Body of pancreas (tissue), 4 donors: ENCODE data around the gene TMEM178B. TPM values are rescaled to one million over a fixed set of nuclear protein-coding genes. Genes with fewer than 3 reads are reported as not detected.

ENCODE experiments used
- ATAC-seq: fragments of 150-250 bp; one replicate; pipeline ENCODE4 v1.9.1; 2016
- DNase-seq, 4 donors: peaks; one replicate each; pipeline ENCODE4 v3.0.0-alpha.2; 2019
- H3K27ac ChIP-seq, 4 donors: fragments of 200-600 bp; sonication (generic); 1 replicate in 3 of 4; 2 replicates in 1 of 4; pipeline versions ENCODE4 v1.5.1 to v1.6.1; 2016 to 2019; ENCODE audit warnings: mild to moderate bottlenecking in 1 of 4, mixed read lengths in 1 of 4, moderate library complexity in 1 of 4
- H3K27me3 ChIP-seq, 2 donors: fragments of 200-600 bp; sonication (generic); one replicate each; pipeline ENCODE4 v1.6.0; 2016; ENCODE audit warnings: mild to moderate bottlenecking in 1 of 2
- H3K36me3 ChIP-seq, 2 donors: fragments of 200-600 bp; sonication (generic); replicated peaks in 1 of 2; 2 replicates each; pipeline ENCODE4 v1.5.1; 2016; ENCODE audit warnings: low read depth in 2 of 2; ENCODE audit not compliant: insufficient read depth in 1 of 2
- H3K4me1 ChIP-seq: fragments of 200-600 bp; sonication (generic); one replicate; pipeline ENCODE4 v1.6.0; 2016
- H3K4me3 ChIP-seq, 2 donors: fragments of 200-600 bp; sonication (generic); 1 replicate in 1 of 2; 2 replicates in 1 of 2; pipeline ENCODE4 v1.5.1; 2016 to 2019
- H3K9me3 ChIP-seq, 3 donors: fragments of 200-600 bp; sonication (generic); 1 replicate in 2 of 3; 2 replicates in 1 of 3; pipeline ENCODE4 v1.5.1; 2016
- POLR2A ChIP-seq, 3 donors: fragments of 450-650 bp; IDR thresholded peaks; one replicate each; pipeline ENCODE4 v1.6.1; 2016; ENCODE audit warnings: antibody characterized with exemption in 3 of 3, mild to moderate bottlenecking in 2 of 3
- WGBS, 2 donors: methylation state at CpG; one replicate each; pipeline ENCODE4 v1.1.5; 2017; 5-methylcytosine and 5-hydroxymethylcytosine counted together
- intact Hi-C: fragments of 100-400 bp; cut with DNase I; formaldehyde crosslinking; loops from one replicate; pipeline ENCODE4 v1.15.1; 2023
- total RNA-seq, 2 donors: library from RNA; depleted of rRNA; stranded (reverse); fragments of >200 nt; gene quantifications; one replicate each; pipeline ENCODE4 v1.1.0, GENCODE V29; 2016
- TF ChIP-seq, protein P1 (sequence below), 7 experiments: fragments of 450-650 bp in 4 of 7; fragments of 200-600 bp in 3 of 7; sonication (generic) in 3 of 7; IDR thresholded peaks; one replicate each; pipeline ENCODE4 v1.5.1; 2016 to 2019; ENCODE audit warnings: antibody characterized with exemption in 7 of 7

TMEM178B gene
- total RNA-seq, 2 donors from 2014 or later, result 1.0 to 11.9 TPM

DNA sequence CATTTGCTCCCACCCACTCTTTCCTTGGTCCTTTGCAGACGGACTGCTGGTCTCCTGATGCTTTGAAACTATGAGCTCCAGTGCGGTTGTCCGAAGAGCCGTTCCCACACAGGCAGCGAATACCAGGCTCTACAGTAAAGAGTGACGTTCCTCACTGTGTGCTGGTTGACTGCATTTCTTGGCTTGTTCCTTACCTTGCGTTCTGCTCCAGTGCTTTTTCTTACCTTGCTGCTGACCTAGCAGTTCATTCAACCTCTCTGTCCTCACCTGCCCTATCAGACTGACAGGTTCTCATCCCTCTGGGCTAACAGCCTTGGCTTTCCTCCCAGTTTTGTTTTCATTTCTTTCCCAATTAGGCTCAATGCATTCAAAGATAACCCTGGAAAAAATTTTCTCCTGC lies 214.8 kb downstream of the TMEM178B start:
- H3K27me3 ChIP-seq, result no peaks in the 10 kb centered on the region
- no peaks in the 10 kb centered on the region for H3K4me1 ChIP-seq
- 84 to 93% methylated on average over 7 of the region's 7 CpGs for whole genome bisulfite sequencing, 2 donors
- no peaks in the 10 kb centered on the region for H3K9me3 ChIP-seq
- H3K4me3 ChIP-seq, result no peak overlapping the region
- H3K27ac ChIP-seq, result no peak overlapping the region
- TF ChIP-seq, protein P1, sequence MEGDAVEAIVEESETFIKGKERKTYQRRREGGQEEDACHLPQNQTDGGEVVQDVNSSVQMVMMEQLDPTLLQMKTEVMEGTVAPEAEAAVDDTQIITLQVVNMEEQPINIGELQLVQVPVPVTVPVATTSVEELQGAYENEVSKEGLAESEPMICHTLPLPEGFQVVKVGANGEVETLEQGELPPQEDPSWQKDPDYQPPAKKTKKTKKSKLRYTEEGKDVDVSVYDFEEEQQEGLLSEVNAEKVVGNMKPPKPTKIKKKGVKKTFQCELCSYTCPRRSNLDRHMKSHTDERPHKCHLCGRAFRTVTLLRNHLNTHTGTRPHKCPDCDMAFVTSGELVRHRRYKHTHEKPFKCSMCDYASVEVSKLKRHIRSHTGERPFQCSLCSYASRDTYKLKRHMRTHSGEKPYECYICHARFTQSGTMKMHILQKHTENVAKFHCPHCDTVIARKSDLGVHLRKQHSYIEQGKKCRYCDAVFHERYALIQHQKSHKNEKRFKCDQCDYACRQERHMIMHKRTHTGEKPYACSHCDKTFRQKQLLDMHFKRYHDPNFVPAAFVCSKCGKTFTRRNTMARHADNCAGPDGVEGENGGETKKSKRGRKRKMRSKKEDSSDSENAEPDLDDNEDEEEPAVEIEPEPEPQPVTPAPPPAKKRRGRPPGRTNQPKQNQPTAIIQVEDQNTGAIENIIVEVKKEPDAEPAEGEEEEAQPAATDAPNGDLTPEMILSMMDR (IDR thresholded peaks at IDR 0.05), result no peak
- no peak for TF ChIP-seq POLR2A (IDR thresholded peaks at IDR 0.05)
- H3K36me3 ChIP-seq, result no peaks in the 10 kb centered on the region
- no peak for ATAC-seq
- intact Hi-C loops, result no loop called here
- no peak for DNase-seq

DNA sequence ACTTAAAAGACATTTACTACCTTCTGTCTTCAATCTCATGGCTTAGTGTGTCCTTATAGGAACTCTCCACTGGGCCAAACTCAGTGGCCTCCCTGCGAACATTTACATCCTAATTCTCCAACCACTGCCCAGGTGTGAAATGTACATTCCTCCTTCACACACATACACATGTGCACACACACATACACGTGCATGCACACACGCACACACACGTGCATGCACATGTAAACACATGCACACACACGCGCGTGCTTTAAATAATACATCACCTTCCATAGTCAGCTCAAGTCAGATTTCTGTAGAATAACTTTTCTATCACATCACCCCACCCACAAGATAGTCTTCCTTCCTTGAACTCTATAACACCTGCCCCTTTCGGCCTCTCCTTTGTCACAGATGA lies 216.5 kb downstream of the TMEM178B start:
- H3K4me3 ChIP-seq, result no peak overlapping the region
- no peak for DNase-seq
- intact Hi-C loops, result no loop called here
- ATAC-seq, result no peak
- no peak overlapping the region for H3K27ac ChIP-seq
- TF ChIP-seq, protein P1 (IDR thresholded peaks at IDR 0.05), result no peak
- no peak for TF ChIP-seq POLR2A (IDR thresholded peaks at IDR 0.05)
- no peaks in the 10 kb centered on the region for H3K4me1 ChIP-seq
- H3K27me3 ChIP-seq, result no peaks in the 10 kb centered on the region
- no peaks in the 10 kb centered on the region for H3K36me3 ChIP-seq
- WGBS, 2 donors, result 86 to 88% methylated on average over 8 of the region's 8 CpGs
- H3K9me3 ChIP-seq, result no peaks in the 10 kb centered on the region

DNA sequence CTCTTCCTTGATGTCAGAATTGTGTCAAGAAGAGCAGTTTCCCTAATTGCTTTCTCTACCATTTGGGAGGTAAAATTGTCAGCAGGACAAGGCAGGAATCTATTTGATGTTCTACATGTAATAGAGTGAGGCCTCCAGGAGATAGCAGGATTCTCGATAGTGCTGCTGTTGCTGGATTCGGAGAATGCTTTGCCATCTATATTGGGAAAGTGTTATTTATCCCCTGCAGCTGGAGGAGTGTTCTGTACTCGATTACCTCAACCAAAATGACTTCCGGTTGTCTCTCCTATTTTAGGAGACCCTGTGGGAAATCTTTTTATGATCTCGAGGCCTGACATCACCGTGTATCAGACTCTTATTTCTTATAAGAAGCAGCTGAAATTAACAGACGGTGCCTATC lies 217.1 kb downstream of the TMEM178B start:
- Histone ChIP-seq H3K27me3 (no peaks in the 10 kb centered on the region), H3K4me1 (no peaks in the 10 kb centered on the region), H3K36me3 (no peaks in the 10 kb centered on the region), H3K4me3 (no peak overlapping the region), H3K27ac (no peak overlapping the region), H3K9me3 (no peaks in the 10 kb centered on the region)
- DNase-seq, result no peak
- WGBS, 2 donors, result 82% methylated on average over 7 of the region's 7 CpGs
- TF ChIP-seq POLR2A (IDR thresholded peaks at IDR 0.05), result no peak
- TF ChIP-seq, protein P1 (IDR thresholded peaks at IDR 0.05), result no peak
- ATAC-seq, result no peak
- intact Hi-C loops, result no loop called here

DNA sequence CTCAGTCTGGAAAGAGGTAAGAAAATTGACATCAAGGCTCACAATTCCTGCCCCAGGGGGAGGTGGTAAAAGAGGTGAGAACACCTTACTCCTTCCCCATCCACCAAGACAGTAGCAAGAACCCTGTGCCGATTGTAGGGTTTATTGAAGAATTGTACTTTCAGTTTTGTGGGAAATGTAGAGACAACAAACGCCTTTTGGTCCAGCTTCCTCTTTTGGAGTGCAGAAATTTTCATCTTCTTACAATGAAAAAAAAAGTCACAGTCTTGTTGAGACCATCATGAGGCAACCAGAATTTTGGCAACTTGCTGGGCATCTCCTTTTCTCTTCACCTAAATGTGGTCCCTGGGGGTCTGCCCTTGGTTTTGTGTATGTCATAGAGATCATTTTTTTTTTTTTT lies 217.7 kb downstream of the TMEM178B start:
- WGBS, 2 donors, result 49 to 80% methylated on average over 2 of the region's 2 CpGs
- TF ChIP-seq POLR2A (IDR thresholded peaks at IDR 0.05), result no peak
- TF ChIP-seq, protein P1 (IDR thresholded peaks at IDR 0.05), result no peak
- Histone ChIP-seq H3K36me3 (no peaks in the 10 kb centered on the region), H3K9me3 (no peaks in the 10 kb centered on the region), H3K4me3 (no peak overlapping the region), H3K27me3 (no peaks in the 10 kb centered on the region), H3K4me1 (no peaks in the 10 kb centered on the region), H3K27ac (no peak overlapping the region)
- ATAC-seq, result no peak
- intact Hi-C loops, result no loop called here
- no peak for DNase-seq

DNA sequence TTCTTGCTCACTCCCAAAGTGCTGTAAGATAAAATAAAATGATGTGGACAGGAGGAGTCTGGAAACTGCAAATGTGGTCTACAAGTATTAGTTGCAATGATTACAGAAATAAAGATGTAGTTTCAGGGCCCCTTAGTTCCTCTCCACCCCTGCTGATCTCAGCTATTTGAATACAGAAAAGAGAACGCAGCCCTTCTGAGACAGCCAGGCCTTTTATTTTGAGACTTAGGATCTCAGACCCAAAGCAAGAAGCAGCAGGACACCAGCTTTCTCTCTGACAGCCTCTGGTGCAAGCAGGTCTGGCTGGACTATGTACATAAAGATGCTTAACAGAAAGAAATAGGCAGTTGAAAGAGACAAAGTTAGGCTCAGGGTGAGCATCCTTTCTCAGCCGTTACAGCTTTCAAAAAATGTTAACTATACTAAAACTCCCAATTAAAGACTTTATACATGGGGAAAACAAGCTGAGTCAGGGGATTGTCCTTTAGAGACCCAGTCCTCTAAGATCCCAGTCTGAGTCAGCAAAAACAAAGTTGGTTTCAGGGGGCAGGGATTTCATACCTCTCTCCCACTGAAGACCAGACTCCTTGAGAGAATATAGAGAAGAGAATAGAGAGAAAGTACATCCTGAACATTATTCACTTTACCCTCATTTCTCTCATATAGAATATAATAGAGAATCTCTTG lies 220.4 kb downstream of the TMEM178B start:
- WGBS, 2 donors, result 64 to 68% methylated on average over 2 of the region's 2 CpGs
- DNase-seq, result no peak
- Histone ChIP-seq H3K36me3 (no peaks in the 10 kb centered on the region), H3K9me3 (no peaks in the 10 kb centered on the region), H3K4me3 (no peak overlapping the region), H3K27me3 (no peaks in the 10 kb centered on the region), H3K4me1 (no peaks in the 10 kb centered on the region), H3K27ac (no peak overlapping the region)
- ATAC-seq, result no peak
- intact Hi-C loops, result no loop called here
- TF ChIP-seq, protein P1 (IDR thresholded peaks at IDR 0.05), result no peak
- no peak for TF ChIP-seq POLR2A (IDR thresholded peaks at IDR 0.05)
